ENCODE data around the gene PRSS16.
"Not testable (repeated sequence)": the region's sequence is repeated elsewhere in the genome, so short reads cannot be mapped to it uniquely, and the experiment has no call there.

PRSS16 gene

GRCh38 chr6:27260369-27260768 is 12.9 kb downstream of the PRSS16 start:
- Histone ChIP-seq H3K27ac (no peak overlapping the region), H3K4me3 (no peak overlapping the region)
- no peak for TF ChIP-seq CTCF (IDR thresholded peaks at IDR 0.05)
- DNase-seq (ENCODE audit: low spot score): no peak

- no peak for TF ChIP-seq CTCF (IDR thresholded peaks at IDR 0.05)
- Histone ChIP-seq H3K4me3 (no peak overlapping the region), H3K27ac (no peak overlapping the region)
- DNase-seq (ENCODE audit: low spot score): no peak
Measured at GRCh38 chr6:27260836-27261375, 13.4 kb downstream of the PRSS16 start.

GRCh38 chr6:27263886-27264285 is 16.4 kb downstream of the PRSS16 start:
- DNase-seq (ENCODE audit: low spot score): no peak
- H3K27ac ChIP-seq: no peak overlapping the region
- TF ChIP-seq CTCF (IDR thresholded peaks at IDR 0.05): no peak
- H3K4me3 ChIP-seq: no peak overlapping the region

GRCh38 chr6:27267003-27267402 is 19.5 kb downstream of the PRSS16 start:
- not testable (repeated sequence) for H3K27ac ChIP-seq; H3K4me3 ChIP-seq; DNase-seq (ENCODE audit: low spot score)

- no peak for DNase-seq (ENCODE audit: low spot score)
- Histone ChIP-seq H3K4me3 (no peak overlapping the region), H3K27ac (no peak overlapping the region)
- no peak for TF ChIP-seq CTCF (IDR thresholded peaks at IDR 0.05)
Measured at GRCh38 chr6:27267857-27268434, 20.4 kb downstream of the PRSS16 start.

GRCh38 chr6:27268803-27269202 is 21.3 kb downstream of the PRSS16 start:
- H3K4me3 ChIP-seq: no peak overlapping the region
- TF ChIP-seq CTCF (IDR thresholded peaks at IDR 0.05): no peak
- no peak overlapping the region for H3K27ac ChIP-seq
- DNase-seq (ENCODE audit: low spot score): no peak

- DNase-seq (ENCODE audit: low spot score): no peak
- no peak for TF ChIP-seq CTCF (IDR thresholded peaks at IDR 0.05)
- H3K27ac ChIP-seq: no peak overlapping the region
- H3K4me3 ChIP-seq: no peak overlapping the region
Measured at GRCh38 chr6:27273783-27274182, 26.3 kb downstream of the PRSS16 start.
